Immature natural killer cell (primary cell): Measurements from ENCODE around the gene IQCF5. TPM values are rescaled to one million over a fixed set of nuclear protein-coding genes. Genes with fewer than 3 reads are reported as not detected.

Source experiments
- DNase-seq, 3 donors: peaks; one replicate each; pipeline ENCODE4 v3.0.0; 2022; ENCODE audit warnings: mixed read lengths in 1 of 3
- H3K27ac Mint-ChIP-seq, 6 donors: one replicate each; pipeline ENCODE4 v1.8.0; 2020; ENCODE audit warnings: mixed read lengths in 6 of 6, mild to moderate bottlenecking in 5 of 6, inconsistent platforms in 4 of 6, moderate library complexity in 3 of 6
- H3K27me3 Mint-ChIP-seq, 3 donors: one replicate each; pipeline ENCODE4 v1.8.0; 2020 to 2021; ENCODE audit warnings: low read depth in 3 of 3, mild to moderate bottlenecking in 3 of 3, mixed read lengths in 3 of 3, moderate library complexity in 3 of 3, inconsistent platforms in 1 of 3
- H3K36me3 Mint-ChIP-seq, 3 donors: one replicate each; pipeline ENCODE4 v1.8.0; 2020; ENCODE audit warnings: mixed read lengths in 3 of 3, inconsistent platforms in 2 of 3, mild to moderate bottlenecking in 2 of 3
- H3K4me1 Mint-ChIP-seq, 2 donors: one replicate each; pipeline ENCODE4 v1.8.0; 2020; ENCODE audit warnings: inconsistent platforms in 2 of 2, mild to moderate bottlenecking in 2 of 2, mixed read lengths in 2 of 2, moderate library complexity in 1 of 2
- H3K4me3 Mint-ChIP-seq, 5 donors: one replicate each; pipeline ENCODE4 v1.8.0; 2020; ENCODE audit warnings: mild to moderate bottlenecking in 5 of 5, mixed read lengths in 5 of 5, inconsistent platforms in 3 of 5, moderate library complexity in 3 of 5
- H3K9me3 Mint-ChIP-seq, 6 donors: one replicate each; pipeline ENCODE4 v1.8.0; 2020; ENCODE audit warnings: mild to moderate bottlenecking in 6 of 6, mixed read lengths in 6 of 6, inconsistent platforms in 4 of 6, moderate library complexity in 3 of 6
- polyA plus RNA-seq, 3 donors: library from polyadenylated mRNA; unstranded; fragments of 300-500 nt; fragmentation: Illumina TruSeq; gene quantifications; one replicate each; pipeline ENCODE4 v1.2.3, GENCODE V29; 2021

Gene IQCF5
- polyA plus RNA-seq, 3 donors from 2014 or later: not detected

- no peak for DNase-seq
- H3K36me3 Mint-ChIP-seq: no peaks in the 10 kb centered on the region
- H3K27ac Mint-ChIP-seq: no peak overlapping the region
- H3K4me1 Mint-ChIP-seq: no peaks in the 10 kb centered on the region
- peaks cover 9 to 19% (median 14%) of the 10 kb centered on the region in 3 donors for H3K27me3 Mint-ChIP-seq
- no peaks in the 10 kb centered on the region for H3K9me3 Mint-ChIP-seq
- no peak overlapping the region for H3K4me3 Mint-ChIP-seq
Measured at GRCh38 chr3:51836606-51837005, 38.8 kb downstream of the IQCF5 start.

DNA sequence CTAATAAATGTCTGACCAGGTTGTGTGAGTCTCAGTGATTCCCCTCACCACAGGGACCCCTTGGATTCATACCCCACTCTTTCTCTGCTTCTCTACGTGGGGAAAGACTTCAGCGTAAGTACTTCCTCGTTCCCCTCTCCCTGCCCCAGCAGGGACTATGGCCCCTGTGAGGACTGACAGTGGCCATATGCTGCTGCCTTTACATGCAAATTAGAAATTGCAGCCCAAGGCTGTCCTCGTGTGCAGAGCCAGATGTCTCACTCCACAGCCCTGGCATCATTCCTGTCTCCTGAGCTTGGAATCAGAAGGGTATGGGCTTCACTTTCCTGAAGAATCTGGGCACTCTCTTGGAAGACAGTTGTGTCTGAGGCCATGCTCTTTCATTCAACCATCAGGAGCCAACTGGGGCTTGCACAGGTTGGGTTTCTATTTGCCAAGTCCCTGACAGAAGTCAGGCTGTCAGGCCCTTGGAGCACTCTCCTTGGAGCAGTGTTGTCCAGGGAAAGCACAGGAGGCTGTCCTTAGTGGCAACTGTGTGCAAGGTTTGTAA is 44.5 kb downstream of the IQCF5 start:
- H3K4me3 Mint-ChIP-seq: no peak overlapping the region
- no peak for DNase-seq
- H3K36me3 Mint-ChIP-seq: peaks cover 0 to 5% (median 0%) of the 10 kb centered on the region in 3 donors
- H3K9me3 Mint-ChIP-seq: peaks cover 0 to 22% (median 11%) of the 10 kb centered on the region in 6 donors
- peaks cover 0 to 11% of the 10 kb centered on the region in 2 donors for H3K4me1 Mint-ChIP-seq
- peaks cover 4 to 9% (median 8%) of the 10 kb centered on the region in 3 donors for H3K27me3 Mint-ChIP-seq
- H3K27ac Mint-ChIP-seq: no peak overlapping the region

DNA sequence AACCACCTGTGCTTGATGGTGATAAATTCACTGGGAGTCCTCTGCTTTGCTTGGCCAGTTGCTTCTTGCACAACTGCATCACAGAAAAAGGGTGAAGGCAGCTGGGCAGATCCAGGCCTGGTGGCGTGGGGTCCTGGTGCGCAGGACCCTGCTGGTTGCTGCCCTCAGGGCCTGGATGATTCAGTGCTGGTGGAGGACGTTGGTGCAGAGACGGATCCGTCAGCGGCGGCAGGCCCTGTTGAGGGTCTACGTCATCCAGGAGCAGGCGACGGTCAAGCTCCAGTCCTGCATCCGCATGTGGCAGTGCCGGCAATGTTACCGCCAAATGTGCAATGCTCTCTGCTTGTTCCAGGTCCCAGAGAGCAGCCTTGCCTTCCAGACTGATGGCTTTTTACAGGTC is 45.1 kb downstream of the IQCF5 start:
- DNase-seq: no peak
- Mint-ChIP-seq H3K27ac (no peak overlapping the region), H3K36me3 (peaks cover 0 to 5% (median 0%) of the 10 kb centered on the region in 3 donors), H3K4me3 (no peak overlapping the region), H3K27me3 (peaks cover 4 to 8% (median 6%) of the 10 kb centered on the region in 3 donors), H3K9me3 (peaks cover 0 to 22% (median 11%) of the 10 kb centered on the region in 6 donors), H3K4me1 (peaks cover 0 to 11% of the 10 kb centered on the region in 2 donors)

DNA sequence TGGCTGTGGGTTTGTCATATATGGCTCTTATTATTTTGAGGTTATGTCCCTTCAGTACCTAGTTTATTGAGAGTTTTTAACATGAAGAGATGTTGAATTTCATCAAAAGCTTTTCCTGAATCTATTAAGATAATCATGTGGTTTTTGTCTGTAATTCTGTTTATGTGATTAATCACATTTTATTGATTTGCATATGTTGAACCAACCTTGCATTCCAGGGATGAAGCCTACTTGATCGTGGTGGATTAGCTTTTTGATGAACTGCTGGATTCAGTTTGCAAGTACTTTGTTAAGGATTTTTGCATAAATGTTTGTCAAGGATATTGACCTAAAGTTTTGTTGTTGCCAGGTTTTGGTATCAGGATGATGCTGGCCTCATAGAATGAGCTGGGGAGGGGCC is 47.1 kb downstream of the IQCF5 start:
- H3K4me3 Mint-ChIP-seq: no peak overlapping the region
- H3K9me3 Mint-ChIP-seq: peaks cover 0 to 22% (median 11%) of the 10 kb centered on the region in 6 donors
- H3K36me3 Mint-ChIP-seq: peaks cover 0 to 5% (median 0%) of the 10 kb centered on the region in 3 donors
- no peak overlapping the region for H3K27ac Mint-ChIP-seq
- peaks cover 5 to 6% (median 5%) of the 10 kb centered on the region in 3 donors for H3K27me3 Mint-ChIP-seq
- peaks cover 4 to 14% of the 10 kb centered on the region in 2 donors for H3K4me1 Mint-ChIP-seq
- DNase-seq: no peak

Other genes with a start within 250 kb of the IQCF5 start
- gene TEX264, start 204.3 kb downstream of the IQCF5 start, polyA plus RNA-seq: 100 to 1,000 TPM; 101 to 155 (median 131) TPM
- not detected for gene GRM2, start 168.5 kb downstream of the IQCF5 start, polyA plus RNA-seq
- not detected for gene IQCF6, start 96.4 kb downstream of the IQCF5 start, polyA plus RNA-seq
- gene IQCF2, start 14.0 kb downstream of the IQCF5 start, polyA plus RNA-seq: not detected
- gene IQCF1, start 27.8 kb upstream of the IQCF5 start, polyA plus RNA-seq: not detected
- 10 to 100 TPM; 15.5 to 22.5 (median 21.2) TPM for gene RRP9, start 66.3 kb upstream of the IQCF5 start, polyA plus RNA-seq
- 1 to 10 TPM in 2 of 3 donors, not detected in 1; 2.3 to 2.9 TPM for gene PARP3, start 66.8 kb upstream of the IQCF5 start, polyA plus RNA-seq
- not detected for gene GPR62, start 79.8 kb upstream of the IQCF5 start, polyA plus RNA-seq
- gene PCBP4, start 91.9 kb upstream of the IQCF5 start, polyA plus RNA-seq: 10 to 100 TPM in 1 of 3 donors, 1 to 10 TPM in 2; 7.2 to 12.7 (median 9.3) TPM
- 10 to 100 TPM; 44.9 to 62.3 (median 51.6) TPM for gene ABHD14B, start 98.4 kb upstream of the IQCF5 start, polyA plus RNA-seq
- 100 to 1,000 TPM in 1 of 3 donors, 10 to 100 TPM in 2; 90.2 to 134 (median 97.6) TPM for gene ABHD14A, start 99.5 kb upstream of the IQCF5 start, polyA plus RNA-seq
- 10 to 100 TPM; 19.0 to 52.7 (median 23.8) TPM for gene ACY1, start 107.9 kb upstream of the IQCF5 start, polyA plus RNA-seq
- gene RPL29, start 120.3 kb upstream of the IQCF5 start, polyA plus RNA-seq: 1,000 to 10,000 TPM in 1 of 3 donors, 100 to 1,000 TPM in 2; 501 to 1,073 (median 800) TPM
- gene DUSP7, start 181.0 kb upstream of the IQCF5 start, polyA plus RNA-seq: 1 to 10 TPM; 1.2 to 4.3 (median 1.6) TPM